Stimulated activated CD8-positive, alpha-beta memory T cell treated with anti-CD3 and anti-CD28 coated beads, Interleukin-12 subunit alpha, Interleukin-12 subunit beta, amount 100 ng/mL, for 1 hour (primary cell): ENCODE data around the gene RDX.
"Not testable (repeated sequence)": the region's sequence is repeated elsewhere in the genome, so short reads cannot be mapped to it uniquely, and the experiment has no call there.

Experiments used
- DNase-seq: peaks from one replicate; pipeline ENCODE4 v3.0.0-alpha.2; 2020; ENCODE audit warnings: low read depth

RDX gene

GRCh38 chr11:110272919-110273318 is 23.5 kb downstream of the RDX start:
- DNase-seq: no peak

- DNase-seq: no peak
These were observed 26.4 kb downstream of the RDX start for GRCh38 chr11:110269996-110270395.

DNA sequence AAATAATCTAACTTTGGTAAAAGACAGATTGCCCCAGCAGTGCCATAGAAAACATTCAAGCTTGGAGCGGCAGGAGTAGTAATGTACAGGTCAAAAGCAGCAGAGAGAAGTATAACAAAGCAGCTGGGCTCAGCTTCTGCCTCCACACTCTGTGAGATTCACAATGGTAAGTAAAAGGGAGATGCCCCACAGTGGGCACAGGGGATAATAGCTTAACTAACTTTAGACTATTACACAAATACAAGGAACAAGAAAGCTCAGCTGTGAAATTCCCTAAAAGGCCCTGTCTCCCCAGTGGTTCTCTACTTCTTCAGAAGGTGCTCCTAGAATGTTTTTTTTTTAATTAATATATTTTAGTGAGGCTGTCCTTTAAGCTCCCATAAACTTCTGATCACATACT is 28.0 kb downstream of the RDX start:
- DNase-seq: no peak

GRCh38 chr11:110262072-110262403 is 34.4 kb downstream of the RDX start:
- DNase-seq: no peak

GRCh38 chr11:110261195-110262071 is 35.0 kb downstream of the RDX start:
- no peak for DNase-seq

GRCh38 chr11:110253525-110253924 is 42.9 kb downstream of the RDX start:
- no peak for DNase-seq

DNA sequence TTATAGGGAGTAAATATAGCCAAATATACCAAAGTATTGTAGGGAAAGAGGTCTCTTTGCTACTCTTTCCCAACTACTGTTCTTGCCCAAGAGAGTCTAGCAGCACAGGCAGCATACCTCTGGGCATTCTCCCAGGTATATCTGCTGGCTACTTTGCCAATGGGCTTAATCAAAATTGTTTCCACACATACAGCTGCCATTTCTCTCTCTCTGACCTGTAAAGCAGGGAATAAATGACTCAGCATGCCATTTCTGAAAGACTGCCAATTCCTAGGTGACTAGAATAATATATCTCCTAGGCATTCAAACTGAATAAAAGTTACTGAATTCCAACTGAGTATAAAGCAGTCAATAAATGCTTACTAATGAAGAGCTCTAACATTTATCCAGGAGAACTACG is 44.6 kb downstream of the RDX start:
- DNase-seq: no peak

DNA sequence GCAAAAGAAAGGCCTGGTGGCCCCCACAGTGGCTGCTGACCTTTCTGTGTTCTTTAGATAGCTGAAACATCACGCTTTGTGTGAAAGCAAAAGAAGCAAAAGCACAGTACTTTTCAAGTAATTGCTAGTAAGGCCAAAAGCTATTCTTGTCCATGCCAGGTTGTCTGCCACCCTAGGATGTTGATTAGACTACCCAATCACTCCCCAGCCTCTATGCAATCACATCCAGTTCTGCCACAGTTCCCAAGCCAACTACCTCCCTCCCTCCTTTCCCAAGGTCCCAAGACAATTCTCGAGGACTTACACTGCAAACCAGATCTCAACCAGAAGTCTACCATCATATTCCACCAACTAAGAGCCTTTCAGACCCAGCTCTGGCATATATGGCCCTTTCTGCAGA is 46.2 kb downstream of the RDX start:
- no peak for DNase-seq

GRCh38 chr11:110249766-110250165 is 46.6 kb downstream of the RDX start:
- DNase-seq: no peak

DNA sequence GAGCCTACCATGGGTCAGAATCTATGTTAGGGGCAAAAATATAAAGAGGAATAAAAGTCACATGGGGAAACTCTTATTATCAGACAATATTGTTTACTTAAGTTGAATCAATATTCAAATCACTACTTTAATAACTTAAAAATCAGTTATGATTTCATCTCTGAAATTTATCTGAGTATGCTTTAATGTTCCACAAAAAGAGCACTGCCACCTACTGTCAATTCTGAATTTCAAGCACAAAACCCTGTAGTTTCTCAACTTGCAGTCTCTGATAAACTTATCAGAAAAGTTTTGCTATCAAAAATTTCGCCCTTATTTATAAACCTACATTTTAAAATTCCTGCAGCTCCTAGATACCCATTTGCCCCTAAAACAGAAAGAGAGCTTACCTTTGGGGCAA is 47.3 kb downstream of the RDX start:
- no peak for DNase-seq

- no peak for DNase-seq
These were observed 52.6 kb downstream of the RDX start for GRCh38 chr11:110243791-110244190.

- DNase-seq: no peak
These were observed 53.7 kb downstream of the RDX start for GRCh38 chr11:110242746-110243145.

GRCh38 chr11:110242188-110242587 is 54.2 kb downstream of the RDX start:
- no peak for DNase-seq

DNA sequence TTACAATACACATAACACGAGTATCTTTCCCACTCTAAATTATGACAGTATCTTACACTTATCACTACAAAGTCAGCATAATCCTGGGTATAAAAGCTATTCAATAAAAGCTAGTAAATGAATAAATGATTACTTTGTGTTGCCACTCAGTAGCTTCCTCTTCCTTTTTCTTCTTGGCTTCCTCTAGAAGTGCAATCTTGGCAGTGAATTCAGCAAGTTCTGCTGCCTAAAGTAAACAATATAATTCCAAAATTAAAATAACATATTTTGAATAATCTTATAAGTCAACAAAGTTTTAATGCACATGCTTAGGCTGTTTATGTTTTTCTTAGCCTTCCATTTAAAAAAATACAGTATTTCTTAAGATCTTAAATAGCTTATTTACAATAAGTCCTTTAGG is 60.4 kb downstream of the RDX start:
- DNase-seq: no peak

DNA sequence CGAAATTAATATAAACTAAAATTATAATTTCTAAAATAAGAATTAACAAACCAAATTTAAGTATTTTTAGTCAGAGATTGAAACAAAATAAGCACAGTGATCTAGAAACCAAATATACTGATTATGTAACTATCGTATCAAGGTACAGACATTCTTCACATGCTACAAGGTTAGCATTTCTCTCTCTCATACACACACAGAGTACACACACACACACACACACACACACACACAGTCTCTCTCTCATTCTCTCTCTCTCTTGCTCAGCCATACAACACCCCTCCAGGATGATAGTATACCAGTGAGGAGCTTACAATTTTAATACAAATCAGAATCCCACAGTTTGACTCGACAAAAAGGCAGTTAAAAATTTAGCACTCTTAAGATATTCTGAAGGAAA is 66.0 kb downstream of the RDX start:
- DNase-seq: no peak

GRCh38 chr11:110219006-110219785 is 77.2 kb downstream of the RDX start:
- no peak for DNase-seq

DNA sequence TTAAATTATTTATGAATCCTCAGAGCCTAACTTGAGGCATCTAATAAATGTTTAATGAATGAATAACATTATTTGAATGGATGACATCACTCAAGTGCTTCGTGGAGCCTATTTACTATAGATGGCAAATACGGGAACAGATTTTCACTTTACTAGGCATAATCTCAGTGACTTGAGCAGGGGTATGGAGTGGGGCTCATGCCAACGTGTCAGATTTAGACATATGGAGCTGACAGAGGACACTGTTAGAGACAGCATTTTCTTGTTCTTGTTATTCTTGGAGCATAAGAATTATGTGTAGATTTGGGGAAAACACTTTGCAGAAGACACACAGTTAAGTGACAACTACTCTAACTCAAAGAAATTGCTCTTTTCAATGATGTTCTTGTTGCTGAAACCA is 78.5 kb downstream of the RDX start:
- DNase-seq: no peak

DNA sequence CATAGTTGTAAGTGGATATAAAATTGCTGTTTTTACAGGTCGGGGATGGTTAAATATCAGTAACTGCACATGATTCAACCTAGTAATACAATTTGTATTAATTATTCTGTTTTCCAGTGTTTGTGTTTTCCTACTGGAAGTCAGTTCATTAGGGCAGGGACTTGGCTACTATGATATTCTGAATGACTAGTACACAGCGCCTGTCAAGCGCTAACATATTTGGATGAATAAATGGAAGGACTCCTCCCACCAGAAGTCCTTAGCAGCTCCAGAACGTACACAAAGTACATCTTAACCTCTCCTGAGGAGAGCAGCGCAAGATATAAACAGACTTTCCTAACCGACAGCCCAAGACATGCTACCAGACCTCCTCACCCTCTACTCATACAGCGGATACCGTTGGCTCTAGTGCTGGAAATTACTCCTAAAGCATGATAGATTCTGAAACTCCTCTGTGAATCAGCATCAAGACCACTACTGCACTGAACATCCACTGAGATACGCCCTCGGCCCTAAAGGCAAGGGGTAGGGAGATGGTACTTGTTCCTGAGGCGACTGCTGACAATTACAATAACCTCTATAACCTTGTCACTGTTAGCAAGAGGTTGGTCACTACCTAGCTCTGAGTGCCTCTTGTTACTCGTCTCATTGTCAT is 79.1 kb downstream of the RDX start:
- no peak for DNase-seq

DNA sequence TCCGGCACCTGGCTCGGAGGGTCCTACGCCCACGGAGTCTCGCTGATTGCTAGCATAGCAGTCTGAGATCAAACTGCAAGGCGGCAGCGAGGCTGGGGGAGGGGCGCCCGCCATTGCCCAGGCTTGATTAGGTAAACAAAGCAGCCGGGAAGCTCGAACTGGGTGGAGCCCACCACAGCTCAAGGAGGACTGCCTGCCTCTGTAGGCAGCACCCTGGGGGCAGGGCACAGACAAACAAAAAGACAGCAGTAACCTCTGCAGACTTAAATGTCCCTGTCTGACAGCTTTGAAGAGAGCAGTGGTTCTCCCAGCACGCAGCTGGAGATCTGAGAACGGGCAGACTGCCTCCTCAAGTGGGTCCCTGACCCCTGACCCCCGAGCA is 87.1 kb downstream of the RDX start:
- not testable (repeated sequence) for DNase-seq

GRCh38 chr11:110208678-110209312 is 87.6 kb downstream of the RDX start:
- not testable (repeated sequence) for DNase-seq

DNA sequence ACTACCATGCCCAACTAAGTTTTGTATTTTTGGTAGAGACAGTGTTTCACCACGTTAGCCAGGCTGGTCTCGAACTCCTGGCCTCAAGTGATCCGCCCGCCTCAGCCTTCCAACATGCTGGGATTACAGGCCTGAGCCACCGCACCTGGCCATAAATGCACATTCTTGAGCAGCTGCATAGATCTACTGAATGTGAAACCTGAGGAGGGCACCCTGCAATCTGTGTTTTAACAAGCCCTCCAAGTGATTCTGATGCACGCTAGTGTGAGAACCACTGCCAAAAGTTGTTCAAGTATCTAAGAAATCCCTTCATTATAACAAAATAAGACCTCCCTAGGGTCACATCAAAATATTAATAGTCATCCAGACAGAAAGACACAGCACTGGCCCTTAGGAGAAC is 89.3 kb downstream of the RDX start:
- no peak for DNase-seq

DNA sequence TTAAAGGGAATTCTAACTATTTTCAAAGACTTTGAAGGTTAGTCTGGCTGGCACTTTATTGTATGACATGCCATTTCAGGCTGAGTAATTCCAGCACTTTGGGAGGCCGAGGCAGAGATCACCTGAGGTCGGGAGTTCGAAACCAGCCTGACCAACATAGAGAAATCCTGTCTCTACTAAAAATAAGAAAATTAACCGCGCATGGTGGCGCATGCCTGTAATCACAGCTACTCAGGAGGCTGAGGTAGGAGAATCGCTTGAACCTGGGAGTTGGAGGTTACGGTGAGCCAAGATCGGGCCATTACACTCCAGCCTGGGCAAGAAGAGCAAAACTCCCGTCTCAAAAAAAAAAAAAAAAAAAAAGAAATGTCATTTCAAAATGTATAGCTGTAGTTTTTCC is 95.6 kb downstream of the RDX start:
- DNase-seq: no peak

DNA sequence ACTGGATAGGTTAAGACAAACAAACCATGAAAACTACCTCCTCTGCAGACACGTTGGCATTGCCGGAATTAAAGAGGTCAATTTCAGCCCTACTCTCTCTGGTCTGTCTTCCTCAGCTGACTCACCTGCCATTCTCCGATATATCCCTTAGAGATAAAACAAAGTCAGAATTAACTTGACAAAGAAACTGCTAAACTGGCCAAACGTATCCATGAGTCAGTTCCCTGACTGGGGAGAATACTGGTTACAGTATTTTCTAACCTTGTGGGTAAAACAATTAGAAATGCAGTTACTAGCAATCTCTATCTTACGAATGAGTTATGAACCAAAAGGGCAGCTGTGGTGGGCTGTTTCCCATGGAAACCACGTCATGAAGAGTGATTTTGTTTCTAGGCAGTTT is 96.2 kb downstream of the RDX start:
- no peak for DNase-seq
